CD4-positive, alpha-beta T cell treated with Interleukin-15 for 1 hour (primary cell): ENCODE results near the gene TP73.

Experiments
- DNase-seq: peaks from one replicate; pipeline ENCODE4 v3.0.0-alpha.2; 2020

The TP73 gene

GRCh38 chr1:3656450-3657095 is 4.3 kb downstream of the TP73 start:
- no peak for DNase-seq

- no peak for DNase-seq
Observed at GRCh38 chr1:3657096-3657475, 4.8 kb downstream of the TP73 start.

DNA sequence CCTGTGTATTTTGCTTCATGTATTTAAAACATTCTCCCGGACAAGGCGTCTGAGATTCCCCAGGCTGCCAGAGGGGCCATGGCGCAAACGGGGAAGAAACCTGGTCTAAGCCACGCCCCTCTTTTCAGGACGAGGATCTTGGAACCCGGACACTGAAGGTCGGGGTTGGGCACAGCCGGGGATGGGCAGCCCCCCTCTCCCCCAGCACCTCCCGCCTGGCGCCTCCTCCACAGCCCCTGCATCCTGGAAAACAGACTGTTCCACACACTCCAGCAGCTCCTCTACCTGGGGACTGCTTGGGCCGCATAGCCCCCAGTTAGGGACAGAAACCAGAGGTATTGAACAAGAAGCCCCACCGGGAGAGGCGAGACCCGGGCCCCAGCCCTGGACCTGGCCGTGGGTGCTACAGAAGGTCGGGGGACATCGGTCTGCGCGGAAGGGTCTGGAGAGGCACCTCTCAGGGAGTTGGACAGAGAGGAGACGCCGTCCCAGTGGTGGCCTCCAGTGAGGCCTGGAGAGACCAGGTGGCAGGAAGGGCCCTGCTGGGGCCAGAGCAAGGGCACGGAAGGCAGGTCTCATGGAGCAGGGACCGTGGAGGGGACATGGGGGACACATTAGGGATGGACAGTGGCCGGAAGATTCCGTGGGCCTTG is 5.4 kb downstream of the TP73 start:
- DNase-seq = no peak

DNA sequence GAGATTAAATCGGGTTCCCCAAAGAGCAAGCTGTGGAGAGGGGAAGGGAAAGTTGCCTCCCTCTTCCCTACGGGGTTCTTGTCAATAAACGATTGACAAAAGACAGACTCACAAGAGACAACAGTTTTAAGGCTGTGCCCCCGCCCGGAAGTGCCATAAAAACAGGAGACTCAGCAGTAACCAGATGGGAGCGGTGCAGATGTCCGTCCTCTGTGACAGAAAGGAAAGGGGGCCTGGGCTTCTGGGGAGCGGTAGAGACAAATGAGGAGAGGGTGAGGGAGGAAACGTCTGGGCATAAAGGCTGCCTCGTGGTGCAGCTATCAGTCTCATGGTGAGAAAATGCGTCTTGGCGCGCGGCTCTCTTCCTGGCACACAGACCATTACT is 5.9 kb downstream of the TP73 start:
- DNase-seq = no peak

GRCh38 chr1:3659093-3659492 is 6.8 kb downstream of the TP73 start:
- no peak for DNase-seq

DNA sequence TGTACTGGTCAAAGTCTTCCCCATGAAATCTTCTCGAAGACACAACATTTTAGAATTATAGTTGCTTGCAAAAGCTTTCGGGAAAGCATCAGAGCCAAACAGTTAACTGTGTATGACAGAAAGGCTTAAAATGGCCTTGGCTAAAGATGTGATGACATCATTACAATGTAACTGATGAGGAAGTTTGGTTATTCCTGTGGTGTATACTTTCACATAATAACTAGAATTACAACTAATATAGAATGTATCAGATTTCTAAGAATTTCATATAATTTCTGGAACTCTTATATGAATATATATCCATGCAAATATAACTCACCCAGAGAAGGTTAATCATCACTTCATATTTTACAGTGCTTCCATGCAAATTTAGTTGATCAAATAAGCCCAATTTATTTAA is 8.4 kb downstream of the TP73 start:
- DNase-seq = no peak

- no peak for DNase-seq
Observed at GRCh38 chr1:3661631-3662030, 9.3 kb downstream of the TP73 start.

DNA sequence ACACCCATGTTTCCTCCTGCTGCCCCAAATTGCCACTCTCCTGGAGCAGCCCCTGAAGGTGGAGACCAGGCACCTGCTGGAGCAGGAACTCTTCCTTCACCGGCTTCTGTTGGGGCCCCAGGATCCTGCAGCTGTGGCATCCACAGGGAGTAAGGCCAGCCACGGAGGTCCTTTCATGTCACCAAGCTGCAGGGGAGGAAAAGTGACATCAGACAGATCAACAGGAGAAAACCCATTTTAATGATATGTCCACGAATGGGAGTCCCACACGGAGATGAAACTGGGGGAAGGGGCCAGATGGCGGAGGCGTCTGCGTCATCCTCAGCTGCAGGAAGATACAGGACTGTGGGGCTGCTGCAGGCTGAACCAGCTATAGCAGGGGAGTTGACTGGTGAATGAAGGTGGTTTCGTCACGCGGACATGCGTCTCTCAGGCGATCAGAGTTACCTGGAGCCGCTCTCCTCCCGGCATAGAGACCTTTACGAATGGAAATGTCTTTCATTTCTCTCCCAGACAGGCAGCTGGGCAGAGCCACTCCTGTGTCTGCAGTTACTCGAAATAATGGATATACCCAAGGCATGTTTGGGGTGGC is 9.9 kb downstream of the TP73 start:
- no peak for DNase-seq

DNA sequence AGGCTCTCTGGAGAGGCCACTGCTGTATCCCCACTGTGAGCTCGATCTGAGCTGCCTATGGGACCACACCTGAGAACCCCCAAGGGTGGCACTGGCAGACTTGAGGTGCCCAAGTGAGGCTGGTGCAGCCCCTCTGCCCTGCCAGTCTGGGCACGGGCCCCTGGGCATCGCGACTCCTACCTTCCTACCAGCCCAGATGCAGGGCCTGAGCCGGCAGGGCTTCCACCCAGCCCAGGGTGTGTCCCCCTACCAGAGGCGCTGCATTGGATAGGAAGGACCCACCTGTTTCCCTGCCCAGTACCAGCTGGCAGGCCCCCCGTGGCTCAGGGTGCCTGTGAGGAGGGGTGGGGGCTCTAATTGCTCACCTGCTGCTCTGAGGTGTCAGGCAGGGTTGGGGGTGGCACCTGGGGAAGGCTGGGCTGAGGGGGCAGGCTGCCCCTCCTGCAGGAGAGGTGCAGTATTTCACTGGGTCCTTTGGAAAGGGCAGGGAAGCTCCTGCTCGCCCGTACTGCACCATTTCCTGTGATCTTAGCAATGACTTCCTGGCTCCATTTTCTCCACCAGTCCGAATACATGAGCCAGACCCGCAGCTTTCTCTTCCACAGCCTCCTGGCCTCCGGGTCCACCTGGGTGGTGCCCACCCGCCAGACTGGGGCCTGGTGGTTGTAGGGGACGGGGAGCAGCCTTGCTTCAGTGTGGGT is 11.8 kb downstream of the TP73 start:
- DNase-seq = no peak

GRCh38 chr1:3664700-3665375 is 12.5 kb downstream of the TP73 start:
- DNase-seq = no peak

GRCh38 chr1:3668148-3668547 is 15.8 kb downstream of the TP73 start:
- DNase-seq = no peak

DNA sequence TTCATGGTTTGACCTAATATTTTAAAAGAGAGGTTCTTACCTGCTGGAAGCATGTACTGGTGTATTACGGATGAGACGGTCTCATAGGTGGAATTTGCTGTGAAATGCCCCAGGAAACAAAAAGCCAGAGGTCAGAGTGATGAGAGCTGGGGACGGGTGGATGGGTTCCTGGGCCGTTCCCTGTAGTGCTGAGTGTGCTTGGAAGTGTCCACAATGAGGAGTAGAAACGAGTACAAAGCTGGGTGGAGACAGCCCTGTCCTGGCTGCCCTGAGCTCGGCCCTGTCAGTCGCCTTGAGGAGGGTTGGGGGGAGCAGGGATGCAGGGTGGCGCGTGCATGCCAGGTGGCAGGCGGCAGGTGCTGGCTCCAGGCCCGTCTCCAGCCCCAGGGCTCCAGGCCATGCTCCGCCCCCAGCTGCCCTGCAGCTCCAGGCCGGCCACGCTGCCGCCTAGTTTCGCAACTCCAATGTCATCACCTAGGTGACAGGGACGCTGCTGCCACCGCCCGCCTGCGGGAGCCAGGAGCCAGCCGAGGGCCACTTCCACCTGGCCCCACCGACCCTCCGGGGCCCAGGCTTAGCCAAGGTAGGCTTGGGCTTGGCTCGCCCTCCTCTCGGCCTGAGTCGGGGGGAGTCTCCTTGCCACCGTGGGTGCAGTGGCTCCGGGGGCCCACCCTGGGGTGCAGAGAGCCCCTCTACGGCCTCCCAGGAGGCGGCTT is 16.4 kb downstream of the TP73 start:
- peak; percentile 53 for DNase-seq

DNA sequence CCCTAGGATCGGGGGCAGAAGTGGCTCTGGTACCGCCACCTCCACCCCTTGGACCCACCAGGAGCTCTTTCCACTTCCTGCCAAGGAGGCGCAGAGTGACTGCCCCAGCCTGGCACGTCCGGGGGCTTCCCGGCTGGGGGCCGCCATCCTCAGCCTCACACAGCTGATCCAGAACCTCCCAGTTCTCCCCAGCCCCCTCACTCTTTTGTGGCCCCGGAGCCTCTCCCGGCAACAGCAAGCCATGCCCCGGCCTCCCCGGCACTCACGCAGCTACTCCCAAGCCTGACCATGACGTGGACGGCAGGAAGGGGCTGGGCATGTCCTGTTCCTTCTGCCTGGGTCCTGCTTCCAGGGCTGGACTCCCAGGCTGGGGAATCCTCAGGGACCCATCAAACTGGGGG is 17.1 kb downstream of the TP73 start:
- DNase-seq = no peak

DNA sequence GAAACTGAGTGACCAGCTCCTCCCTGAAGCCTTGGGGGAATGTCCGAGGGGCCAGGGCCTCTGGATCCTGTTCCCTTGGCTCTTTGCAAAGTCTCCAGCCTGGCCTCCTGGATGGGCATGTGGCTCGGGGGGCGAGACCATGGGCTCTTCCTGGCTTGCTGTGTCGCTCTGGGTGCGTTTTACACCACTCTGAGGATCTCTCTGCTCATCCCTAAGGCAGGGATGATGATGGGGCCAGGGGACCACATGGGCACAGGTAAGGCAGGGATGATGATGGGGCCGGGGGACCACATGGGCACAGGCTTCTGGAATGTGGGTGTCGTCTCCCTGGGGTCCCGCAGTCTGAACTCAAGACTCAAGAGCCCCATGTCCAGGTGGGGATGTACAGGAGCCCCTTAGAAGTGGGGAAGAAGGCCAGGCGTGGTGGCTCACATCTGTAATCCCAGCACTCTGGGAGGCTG is 17.7 kb downstream of the TP73 start:
- DNase-seq = no peak

DNA sequence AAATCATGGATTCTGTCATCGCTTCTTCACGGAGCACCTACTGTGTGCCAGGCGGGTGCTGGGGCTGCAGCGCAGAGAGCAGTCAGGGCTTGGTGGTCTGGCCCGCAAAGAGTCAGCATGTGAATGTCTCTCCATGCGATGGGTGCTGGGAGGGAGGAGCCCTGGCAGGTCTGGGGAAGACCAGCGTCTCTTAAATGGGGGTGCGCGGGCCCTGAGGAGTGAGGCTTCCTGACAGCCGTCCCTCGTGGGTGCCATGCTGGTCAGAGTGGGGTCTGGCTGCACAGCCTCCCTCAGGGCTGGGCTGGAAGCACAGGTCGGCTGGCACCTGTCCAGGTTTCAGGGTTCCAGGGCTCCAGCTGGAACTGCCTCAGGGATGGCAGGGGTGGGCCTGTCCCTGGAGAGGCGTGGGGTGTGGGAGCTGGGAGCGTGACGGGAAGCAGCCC is 18.5 kb downstream of the TP73 start:
- DNase-seq = no peak

GRCh38 chr1:3671371-3672180 is 19.3 kb downstream of the TP73 start:
- DNase-seq = no peak

GRCh38 chr1:3672231-3672970 is 20.1 kb downstream of the TP73 start:
- DNase-seq = no peak

- DNase-seq = no peak
Observed at GRCh38 chr1:3672971-3673361, 20.6 kb downstream of the TP73 start.

- no peak for DNase-seq
Observed at GRCh38 chr1:3673381-3674099, 21.2 kb downstream of the TP73 start.
